ENCODE data around the gene P2RY11. TPM values are rescaled to one million over a fixed set of nuclear protein-coding genes. Genes with fewer than 3 reads are reported as not detected.

The P2RY11 gene
- total RNA-seq, 1 experiment from 2014 or later = 23.7 TPM

- no peak for TF ChIP-seq EZH2 (IDR thresholded peaks at IDR 0.05; ENCODE audit: low read depth)
- TF ChIP-seq, protein P1, sequence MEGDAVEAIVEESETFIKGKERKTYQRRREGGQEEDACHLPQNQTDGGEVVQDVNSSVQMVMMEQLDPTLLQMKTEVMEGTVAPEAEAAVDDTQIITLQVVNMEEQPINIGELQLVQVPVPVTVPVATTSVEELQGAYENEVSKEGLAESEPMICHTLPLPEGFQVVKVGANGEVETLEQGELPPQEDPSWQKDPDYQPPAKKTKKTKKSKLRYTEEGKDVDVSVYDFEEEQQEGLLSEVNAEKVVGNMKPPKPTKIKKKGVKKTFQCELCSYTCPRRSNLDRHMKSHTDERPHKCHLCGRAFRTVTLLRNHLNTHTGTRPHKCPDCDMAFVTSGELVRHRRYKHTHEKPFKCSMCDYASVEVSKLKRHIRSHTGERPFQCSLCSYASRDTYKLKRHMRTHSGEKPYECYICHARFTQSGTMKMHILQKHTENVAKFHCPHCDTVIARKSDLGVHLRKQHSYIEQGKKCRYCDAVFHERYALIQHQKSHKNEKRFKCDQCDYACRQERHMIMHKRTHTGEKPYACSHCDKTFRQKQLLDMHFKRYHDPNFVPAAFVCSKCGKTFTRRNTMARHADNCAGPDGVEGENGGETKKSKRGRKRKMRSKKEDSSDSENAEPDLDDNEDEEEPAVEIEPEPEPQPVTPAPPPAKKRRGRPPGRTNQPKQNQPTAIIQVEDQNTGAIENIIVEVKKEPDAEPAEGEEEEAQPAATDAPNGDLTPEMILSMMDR (conservative IDR thresholded peaks at IDR 0.05) = no peak
- Histone ChIP-seq H3F3A (ENCODE audit: insufficient read depth, low read depth) (peaks cover 77% of the 10 kb centered on the region), H3K9me3 (ENCODE audit: insufficient read depth, low read depth) (no peaks in the 10 kb centered on the region), H3K27me3 (ENCODE audit: insufficient read depth, low read depth) (no peaks in the 10 kb centered on the region), H3K79me2 (ENCODE audit: low read depth) (peaks cover 35% of the 10 kb centered on the region), H4K20me1 (ENCODE audit: insufficient read depth) (peaks cover 63% of the 10 kb centered on the region), H3K9me2 (ENCODE audit: insufficient read depth) (no peaks in the 10 kb centered on the region), H3K4me3 (no peak overlapping the region), H3K4me1 (replicated peaks; ENCODE audit: insufficient read depth) (peaks cover 9% of the 10 kb centered on the region), H3K4me2 (no peak overlapping the region), H3K36me3 (ENCODE audit: low read depth) (peaks cover 38% of the 10 kb centered on the region), H2AFZ (no peak overlapping the region), H3K27ac (no peak overlapping the region)
- ChIA-PET POLR2A (ENCODE audit: unreplicated experiment) (no interaction called here), CTCF (no interaction called here)
- BruUV-seq (replicated peaks) = no TSS peak
- intact Hi-C loops (cut with micrococcal nuclease; ENCODE audit: unreplicated experiment) = no loop called here
- no peak for DNase-seq
Observed at GRCh38 chr19:10110076-10110971, 1.2 kb upstream of the P2RY11 start.

DNA sequence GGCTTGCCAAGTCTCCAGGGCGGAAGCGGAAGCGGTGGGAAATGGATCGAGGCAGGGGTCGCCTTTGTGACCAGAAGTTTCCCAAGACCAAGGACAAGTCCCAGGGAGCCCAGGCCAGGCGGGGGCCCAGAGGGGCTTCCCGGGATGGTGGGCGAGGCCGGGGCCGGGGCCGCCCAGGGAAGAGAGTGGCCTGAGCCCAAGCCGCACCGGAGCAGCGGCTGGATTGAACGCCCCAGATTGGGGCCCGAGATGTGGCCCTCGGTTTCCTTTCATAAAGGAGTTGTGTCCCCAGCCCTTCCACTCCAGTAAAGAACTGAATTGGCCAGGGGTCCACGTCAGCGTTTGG, 548 bp upstream of the P2RY11 start:
- H3K4me1 ChIP-seq (replicated peaks; ENCODE audit: insufficient read depth) = peaks cover 9% of the 10 kb centered on the region
- H3K27ac ChIP-seq = no peak overlapping the region
- peaks cover 82% of the 10 kb centered on the region for H3F3A ChIP-seq (ENCODE audit: insufficient read depth, low read depth)
- ChIA-PET POLR2A (ENCODE audit: unreplicated experiment) (no interaction called here), CTCF (no interaction called here)
- peaks cover 35% of the 10 kb centered on the region for H3K79me2 ChIP-seq (ENCODE audit: low read depth)
- H3K4me2 ChIP-seq = no peak overlapping the region
- no peak overlapping the region for H2AFZ ChIP-seq
- TF ChIP-seq EZH2 (IDR thresholded peaks at IDR 0.05; ENCODE audit: low read depth) = no peak
- TF ChIP-seq, protein P1 (conservative IDR thresholded peaks at IDR 0.05) = no peak
- intact Hi-C loops (cut with micrococcal nuclease; ENCODE audit: unreplicated experiment) = no loop called here
- H3K36me3 ChIP-seq (ENCODE audit: low read depth) = peaks cover 42% of the 10 kb centered on the region
- peaks cover 69% of the 10 kb centered on the region for H4K20me1 ChIP-seq (ENCODE audit: insufficient read depth)
- BruUV-seq (replicated peaks) = no TSS peak
- no peaks in the 10 kb centered on the region for H3K9me2 ChIP-seq (ENCODE audit: insufficient read depth)
- H3K4me3 ChIP-seq = no peak overlapping the region
- H3K9me3 ChIP-seq (ENCODE audit: insufficient read depth, low read depth) = no peaks in the 10 kb centered on the region
- no peaks in the 10 kb centered on the region for H3K27me3 ChIP-seq (ENCODE audit: insufficient read depth, low read depth)
- no peak for DNase-seq

DNA sequence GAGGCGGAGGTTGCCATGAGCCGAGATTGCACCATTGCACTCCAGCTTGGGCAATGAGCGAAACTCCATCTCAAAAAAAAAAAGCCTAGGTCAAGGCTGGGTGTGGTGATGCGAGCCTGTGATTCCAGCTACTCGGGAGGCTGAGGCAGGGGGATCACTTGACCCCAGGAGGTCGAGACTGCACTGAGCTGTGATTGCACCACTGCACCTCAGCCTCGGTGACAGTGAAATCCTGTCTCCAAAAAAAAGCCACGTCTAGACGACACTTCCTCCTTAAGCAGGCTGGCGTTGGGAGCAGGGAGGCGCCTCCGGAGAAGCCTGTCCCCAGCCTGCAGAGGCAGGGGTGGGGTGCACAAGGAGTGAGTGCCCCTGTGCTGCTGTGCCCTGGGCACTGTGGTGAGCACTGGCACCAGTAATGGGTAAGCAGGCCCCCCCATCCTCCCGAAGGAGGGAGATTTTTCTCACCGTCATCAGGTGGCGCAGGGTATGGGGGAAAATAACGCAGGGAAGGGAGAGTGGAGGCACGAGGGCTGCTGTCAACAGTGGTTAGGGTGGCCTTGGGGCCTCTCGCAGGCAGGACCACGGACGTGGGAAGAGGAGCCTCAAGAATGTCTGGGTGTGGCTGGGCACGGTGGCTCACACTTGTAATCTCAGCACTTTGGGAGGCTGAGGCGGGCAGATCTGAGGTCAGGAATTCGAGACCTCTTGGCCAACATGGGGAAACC, 706 bp downstream of the P2RY11 start:
- BruUV-seq (replicated peaks) = no TSS peak
- Histone ChIP-seq H3K36me3 (ENCODE audit: low read depth) (peaks cover 48% of the 10 kb centered on the region), H3K27ac (no peak overlapping the region), H2AFZ (no peak overlapping the region), H3K9me3 (ENCODE audit: insufficient read depth, low read depth) (no peaks in the 10 kb centered on the region), H3K4me2 (no peak overlapping the region), H3K9me2 (ENCODE audit: insufficient read depth) (no peaks in the 10 kb centered on the region), H3K4me1 (replicated peaks; ENCODE audit: insufficient read depth) (peaks cover 8% of the 10 kb centered on the region), H3F3A (ENCODE audit: insufficient read depth, low read depth) (peaks cover 91% of the 10 kb centered on the region), H3K4me3 (no peak overlapping the region), H4K20me1 (ENCODE audit: insufficient read depth) (peaks cover 75% of the 10 kb centered on the region), H3K27me3 (ENCODE audit: insufficient read depth, low read depth) (no peaks in the 10 kb centered on the region), H3K79me2 (ENCODE audit: low read depth) (peaks cover 26% of the 10 kb centered on the region)
- no peak for DNase-seq
- CTCF ChIA-PET = interaction anchor here (0.6 kb wide), 1 partner anchor 91 kb away, joined by 11 read pairs; no protein-coding TSS in a partner anchor
- POLR2A ChIA-PET (ENCODE audit: unreplicated experiment) = no interaction called here
- intact Hi-C loops (cut with micrococcal nuclease; ENCODE audit: unreplicated experiment) = no loop called here
- TF ChIP-seq, protein P1 (conservative IDR thresholded peaks at IDR 0.05) = no peak
- no peak for TF ChIP-seq EZH2 (IDR thresholded peaks at IDR 0.05; ENCODE audit: low read depth)

Data from PC-9 (cell line).